ENCODE results near the gene ERC2.

ERC2 gene

GRCh38 chr3:55818485-55818884 is 649.8 kb downstream of the ERC2 start:
- Histone ChIP-seq H3K4me3 (ENCODE audit: severe bottlenecking) (no peak overlapping the region), H3K27ac (ENCODE audit: poor library complexity, severe bottlenecking) (no peak overlapping the region), H3K27me3 (ENCODE audit: insufficient read depth, poor library complexity, severe bottlenecking) (no peaks in the 10 kb centered on the region), H3K9me3 (ENCODE audit: severe bottlenecking) (no peaks in the 10 kb centered on the region), H3K36me3 (ENCODE audit: low read depth) (no peaks in the 10 kb centered on the region), H3K4me1 (ENCODE audit: insufficient read depth, poor library complexity, severe bottlenecking) (no peaks in the 10 kb centered on the region)
- DNase-seq (ENCODE audit: low spot score) (no peak), ATAC-seq (ENCODE audit: low read depth) (no peak)
- no peak for TF ChIP-seq CTCF (IDR thresholded peaks at IDR 0.05; ENCODE audit: poor library complexity, severe bottlenecking)

- H3K4me3 ChIP-seq (ENCODE audit: severe bottlenecking): no peak overlapping the region
- no peaks in the 10 kb centered on the region for H3K9me3 ChIP-seq (ENCODE audit: severe bottlenecking)
- no peaks in the 10 kb centered on the region for H3K27me3 ChIP-seq (ENCODE audit: insufficient read depth, poor library complexity, severe bottlenecking)
- no peaks in the 10 kb centered on the region for H3K36me3 ChIP-seq (ENCODE audit: low read depth)
- no peak for DNase-seq (ENCODE audit: low spot score)
- TF ChIP-seq CTCF (IDR thresholded peaks at IDR 0.05; ENCODE audit: poor library complexity, severe bottlenecking): no peak
- no peak overlapping the region for H3K27ac ChIP-seq (ENCODE audit: poor library complexity, severe bottlenecking)
- H3K4me1 ChIP-seq (ENCODE audit: insufficient read depth, poor library complexity, severe bottlenecking): no peaks in the 10 kb centered on the region
- no peak for ATAC-seq (ENCODE audit: low read depth)
These were observed 651.3 kb downstream of the ERC2 start for GRCh38 chr3:55816794-55817576.

GRCh38 chr3:55815262-55815661 is 653.0 kb downstream of the ERC2 start:
- Histone ChIP-seq H3K9me3 (ENCODE audit: severe bottlenecking) (no peaks in the 10 kb centered on the region), H3K4me3 (ENCODE audit: severe bottlenecking) (no peak overlapping the region), H3K27ac (ENCODE audit: poor library complexity, severe bottlenecking) (no peak overlapping the region), H3K36me3 (ENCODE audit: low read depth) (no peaks in the 10 kb centered on the region), H3K4me1 (ENCODE audit: insufficient read depth, poor library complexity, severe bottlenecking) (no peaks in the 10 kb centered on the region), H3K27me3 (ENCODE audit: insufficient read depth, poor library complexity, severe bottlenecking) (no peaks in the 10 kb centered on the region)
- DNase-seq (ENCODE audit: low spot score) (no peak), ATAC-seq (ENCODE audit: low read depth) (no peak)
- TF ChIP-seq CTCF (IDR thresholded peaks at IDR 0.05; ENCODE audit: poor library complexity, severe bottlenecking): no peak

GRCh38 chr3:55813268-55814097 is 654.8 kb downstream of the ERC2 start:
- TF ChIP-seq CTCF (IDR thresholded peaks at IDR 0.05; ENCODE audit: poor library complexity, severe bottlenecking): no peak
- H3K4me1 ChIP-seq (ENCODE audit: insufficient read depth, poor library complexity, severe bottlenecking): no peaks in the 10 kb centered on the region
- ATAC-seq (ENCODE audit: low read depth) (no peak; the same call in 2 of the 3 replicates), DNase-seq (ENCODE audit: low spot score) (no peak)
- no peaks in the 10 kb centered on the region for H3K27me3 ChIP-seq (ENCODE audit: insufficient read depth, poor library complexity, severe bottlenecking)
- no peaks in the 10 kb centered on the region for H3K9me3 ChIP-seq (ENCODE audit: severe bottlenecking)
- H3K4me3 ChIP-seq (ENCODE audit: severe bottlenecking): no peak overlapping the region
- no peak overlapping the region for H3K27ac ChIP-seq (ENCODE audit: poor library complexity, severe bottlenecking)
- H3K36me3 ChIP-seq (ENCODE audit: low read depth): no peaks in the 10 kb centered on the region

Data from RWPE2 (cell line).